Stimulated activated CD4-positive, alpha-beta T cell treated with anti-CD3 and anti-CD28 coated beads, Interleukin-2, amount 100 ng/mL, for 4 hours (primary cell): Measurements from ENCODE around the gene ITPR1.
"Not testable (repeated sequence)": the region's sequence is repeated elsewhere in the genome, so short reads cannot be mapped to it uniquely, and the experiment has no call there.

ENCODE experiments used
- DNase-seq: peaks from one replicate; pipeline ENCODE4 v3.0.0-alpha.2; 2020; ENCODE audit warnings: low read depth

Gene ITPR1

DNA sequence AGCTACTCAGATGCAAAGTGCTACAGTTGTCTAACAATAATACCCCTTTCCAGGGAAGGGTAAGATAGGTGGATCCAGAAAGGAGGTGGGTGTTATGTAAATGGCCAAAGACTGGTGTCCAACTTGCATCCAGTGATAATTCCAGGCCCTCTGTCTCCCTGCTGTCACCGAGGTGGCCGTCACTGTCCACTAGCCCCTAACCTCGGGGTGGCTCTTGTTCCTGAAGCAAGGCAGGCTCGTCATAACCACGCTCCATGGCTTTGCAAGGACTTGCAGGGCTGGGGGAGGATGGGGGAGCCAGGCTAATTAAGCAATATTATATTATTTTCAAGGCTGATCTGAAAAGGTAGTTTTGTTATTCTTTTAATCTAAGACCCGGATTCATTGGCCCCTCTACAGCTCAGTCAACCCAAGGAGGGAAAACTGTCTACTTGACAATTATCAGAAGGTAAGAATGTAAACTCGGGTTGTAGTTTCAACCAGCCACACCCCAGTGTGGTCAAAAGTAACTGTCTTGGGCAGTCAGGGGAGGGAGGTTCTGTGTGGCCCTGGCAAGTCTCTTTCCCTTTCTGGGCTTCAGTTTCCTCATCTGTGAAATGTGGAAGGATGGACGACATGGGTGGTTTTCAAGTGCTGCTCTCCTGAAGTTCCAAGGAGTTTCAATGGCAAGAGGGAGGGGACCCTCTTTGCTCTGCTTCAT, 266.0 kb downstream of the ITPR1 start:
- no peak for DNase-seq

DNA sequence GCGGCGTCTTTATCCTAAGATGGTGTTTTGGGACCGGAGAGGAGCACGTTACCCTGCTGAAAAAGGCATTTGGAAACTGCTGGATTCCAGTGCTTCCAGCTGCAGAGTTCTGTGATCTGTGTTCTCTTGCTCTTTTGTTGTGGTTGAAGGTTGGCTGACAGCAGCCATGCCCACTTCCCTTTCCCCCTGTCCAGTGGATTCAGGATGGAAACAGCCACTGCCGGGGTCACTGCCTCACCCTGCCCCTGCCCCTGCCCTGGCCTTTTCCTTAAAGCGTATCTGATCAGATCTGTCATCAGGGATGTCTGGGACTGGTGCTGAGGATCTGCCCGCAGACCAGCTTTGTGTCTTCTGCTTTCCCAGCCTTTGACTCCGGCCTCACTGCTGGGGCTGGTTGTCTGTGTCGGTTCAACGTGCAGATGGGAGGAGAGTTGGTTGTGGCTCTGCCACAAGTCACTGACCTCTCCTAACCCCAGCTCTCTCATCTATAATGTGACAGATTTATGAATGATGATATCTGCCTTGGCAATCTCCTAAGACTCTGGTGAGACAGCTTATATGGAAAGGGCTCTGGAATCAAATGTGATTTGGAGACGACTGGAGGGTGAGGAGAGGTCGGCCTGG, 266.7 kb downstream of the ITPR1 start:
- DNase-seq: no peak

GRCh38 chr3:4761759-4762158, 268.6 kb downstream of the ITPR1 start:
- no peak for DNase-seq

DNA sequence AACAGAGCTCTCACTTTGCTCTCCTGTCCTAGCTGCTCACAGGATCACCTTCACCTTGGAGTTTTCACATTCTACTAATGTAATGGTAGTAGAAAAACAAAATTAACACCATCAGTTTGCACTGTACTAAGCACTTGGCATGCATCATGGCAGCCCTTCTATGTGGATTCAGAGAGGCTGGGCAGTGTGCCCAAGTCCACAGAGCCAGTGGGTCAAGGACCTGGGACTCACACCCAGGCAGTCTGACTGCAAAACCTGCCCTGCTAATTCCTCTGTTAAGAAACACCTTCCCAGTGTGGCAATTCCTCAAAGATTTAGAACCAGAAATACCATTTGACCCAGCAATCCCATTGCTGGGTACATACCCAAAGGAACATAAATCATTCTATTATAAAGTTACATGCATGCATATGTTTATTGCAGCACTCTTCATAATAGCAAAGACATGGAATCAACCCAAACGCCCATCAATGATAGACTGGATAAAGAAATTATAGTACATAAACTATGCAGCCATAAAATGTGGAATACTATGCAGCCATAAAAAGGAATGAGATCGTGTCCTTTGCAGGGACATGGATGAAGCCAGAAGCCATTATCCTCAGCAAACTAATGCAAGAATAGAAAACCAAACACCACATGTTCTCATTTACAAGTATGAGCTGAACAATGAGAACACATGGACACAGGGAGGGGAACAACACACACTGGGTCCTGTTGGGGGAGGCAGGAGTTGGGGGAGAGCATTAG, 269.5 kb downstream of the ITPR1 start:
- DNase-seq: not testable (repeated sequence)

- no peak for DNase-seq
These were observed 270.6 kb downstream of the ITPR1 start for GRCh38 chr3:4763604-4764247.

DNA sequence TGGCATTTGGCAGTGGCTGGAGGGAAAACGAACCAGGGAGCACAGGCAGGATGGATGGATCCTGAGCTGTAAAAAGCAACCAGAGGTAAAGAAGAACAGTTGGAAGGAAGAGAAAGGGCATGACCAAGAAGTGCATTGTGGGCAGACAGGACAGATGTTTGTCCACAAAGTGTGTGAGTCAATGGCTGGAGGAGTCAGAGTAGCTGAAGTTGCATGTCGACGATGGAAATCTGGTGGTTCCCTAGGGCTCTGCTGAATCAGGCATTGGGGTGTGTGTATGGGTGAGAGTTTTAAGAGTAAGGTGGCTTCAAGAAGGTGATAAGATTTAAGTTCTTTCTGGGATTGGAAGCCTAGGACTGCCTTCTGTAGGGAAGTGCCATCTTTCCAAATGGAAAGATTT, 272.1 kb downstream of the ITPR1 start:
- DNase-seq: no peak

- DNase-seq: no peak
These were observed 273.1 kb downstream of the ITPR1 start for GRCh38 chr3:4766263-4766662.

- no peak for DNase-seq
These were observed 273.8 kb downstream of the ITPR1 start for GRCh38 chr3:4766716-4767499.

DNA sequence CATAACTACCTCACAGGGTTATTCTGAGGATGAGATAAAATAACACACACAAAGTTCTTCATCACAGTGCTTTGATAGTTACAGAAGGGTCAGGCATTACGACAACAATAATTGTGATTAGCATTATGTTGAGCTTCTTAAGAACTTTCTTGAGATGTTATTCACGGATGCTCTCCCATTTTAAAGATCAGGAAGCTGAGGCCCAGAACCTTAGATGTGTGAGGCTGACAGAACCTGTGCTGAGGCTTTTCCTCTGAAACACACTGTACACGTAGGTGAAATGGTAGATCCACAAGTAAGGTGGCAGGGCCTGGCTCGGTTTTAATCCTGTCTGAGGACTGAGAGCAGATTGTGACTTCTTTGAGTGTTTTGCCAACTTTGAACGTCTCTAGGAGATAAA, 274.9 kb downstream of the ITPR1 start:
- DNase-seq: no peak

- DNase-seq: no peak
These were observed 275.4 kb downstream of the ITPR1 start for GRCh38 chr3:4768521-4768920.

- no peak for DNase-seq
These were observed 277.4 kb downstream of the ITPR1 start for GRCh38 chr3:4770561-4770960.

DNA sequence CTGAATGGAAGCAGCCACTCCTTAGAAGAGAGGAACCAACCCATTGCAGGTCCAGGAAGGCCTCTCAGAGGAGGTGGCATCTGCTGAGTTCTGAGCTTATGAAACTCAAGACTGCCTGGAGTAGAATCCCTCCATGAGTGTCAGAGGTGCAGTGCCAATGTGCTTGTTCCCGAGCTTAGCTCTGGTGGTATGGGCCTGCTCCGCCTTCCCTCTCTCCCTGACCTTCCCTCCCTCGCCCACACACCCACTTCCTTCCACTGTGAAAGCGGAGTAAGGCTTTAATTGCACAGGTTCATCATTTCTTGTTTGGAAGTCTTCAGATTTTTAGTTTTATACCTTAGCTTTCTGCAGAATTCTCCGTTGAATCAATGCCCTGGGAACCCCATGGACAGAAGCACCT, 278.1 kb downstream of the ITPR1 start:
- no peak for DNase-seq

GRCh38 chr3:4772171-4772804, 279.1 kb downstream of the ITPR1 start:
- DNase-seq: no peak

DNA sequence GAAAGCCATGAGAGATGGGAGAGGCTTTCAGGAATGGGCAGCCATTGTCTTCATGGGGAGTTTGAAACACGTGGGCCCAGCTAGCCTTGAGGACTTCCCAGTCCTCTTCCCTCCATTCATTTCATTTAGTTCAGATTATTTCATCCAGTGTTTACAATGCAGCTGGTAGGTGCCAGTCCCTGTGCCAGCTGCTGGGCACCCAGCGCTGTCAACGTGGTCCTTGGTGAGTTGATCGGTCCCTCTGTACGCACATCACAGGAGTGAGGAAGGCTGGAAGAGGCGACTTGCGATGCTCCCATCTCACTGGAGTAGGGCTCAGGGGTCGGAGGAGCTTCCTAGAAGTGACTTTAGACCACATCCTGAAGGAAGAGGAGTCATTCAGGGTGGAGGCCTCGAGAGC, 279.7 kb downstream of the ITPR1 start:
- no peak for DNase-seq

DNA sequence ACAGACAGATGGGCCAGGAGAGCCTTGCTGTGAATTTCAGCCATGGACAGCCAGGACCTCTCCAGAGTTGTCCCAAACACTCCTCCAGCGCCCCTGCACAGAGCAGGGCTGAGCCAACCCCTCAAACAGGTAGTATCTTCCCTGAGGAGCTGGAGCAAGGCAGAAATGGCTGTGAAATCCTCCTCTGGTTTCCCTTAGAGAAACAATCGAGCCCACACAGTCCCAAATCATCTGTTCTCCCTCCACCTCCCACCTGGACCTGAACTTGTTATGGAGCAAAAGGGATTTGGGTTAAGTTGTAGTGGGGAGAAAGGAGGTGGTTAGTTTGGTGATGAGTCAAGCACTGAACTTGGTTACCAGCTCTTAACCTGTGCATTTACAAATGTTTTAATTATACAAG, 280.4 kb downstream of the ITPR1 start:
- no peak for DNase-seq

DNA sequence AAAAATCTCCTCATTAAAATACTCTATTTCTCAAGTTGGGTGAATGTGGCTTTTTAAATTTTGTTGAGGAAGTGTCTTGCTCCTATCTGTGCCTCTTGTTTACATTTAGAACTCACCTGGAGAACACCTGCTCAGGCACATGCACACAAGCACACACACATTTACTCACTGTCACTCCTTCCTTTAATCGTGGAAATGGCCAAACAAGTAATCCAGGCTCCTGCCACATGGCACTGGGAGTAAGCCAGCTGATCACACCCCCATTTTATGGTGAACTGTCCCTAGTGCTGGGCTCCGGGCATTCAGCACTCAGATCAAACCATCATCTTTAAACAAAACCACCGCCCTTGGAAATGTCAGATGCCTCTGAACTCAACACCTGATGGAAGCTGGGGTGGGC, 281.4 kb downstream of the ITPR1 start:
- DNase-seq: no peak

GRCh38 chr3:4776399-4776979, 283.3 kb downstream of the ITPR1 start:
- no peak for DNase-seq

GRCh38 chr3:4776980-4777581, 283.9 kb downstream of the ITPR1 start:
- no peak for DNase-seq

DNA sequence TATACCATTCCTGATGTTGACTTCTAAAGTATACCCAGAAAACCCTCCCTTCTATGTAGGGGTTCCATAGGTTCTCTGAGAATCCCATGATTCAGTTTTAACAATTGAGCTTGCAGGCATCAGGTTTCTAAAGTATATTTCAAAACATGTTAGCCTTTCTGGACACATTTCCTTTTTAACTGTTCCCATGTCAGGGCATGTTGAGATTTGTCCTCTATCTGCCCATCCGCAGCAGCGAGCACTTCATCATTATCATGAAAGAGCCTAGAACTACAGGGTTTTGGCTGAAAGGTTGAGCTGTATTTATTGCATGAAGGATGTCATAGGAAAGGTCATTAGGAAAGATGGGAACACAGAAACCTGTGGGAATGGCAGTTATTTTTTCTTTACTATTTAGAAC, 285.0 kb downstream of the ITPR1 start:
- no peak for DNase-seq

GRCh38 chr3:4778740-4779139, 285.6 kb downstream of the ITPR1 start:
- no peak for DNase-seq

GRCh38 chr3:4780545-4780957, 287.4 kb downstream of the ITPR1 start:
- no peak for DNase-seq
